HepG2 (cell line): ENCODE measurements around the gene BAHCC1. TPM values are rescaled to one million over a fixed set of nuclear protein-coding genes. Genes with fewer than 3 reads are reported as not detected.

ENCODE experiments used
- ATF7 ChIP-seq, 2 experiments: fragments of 450-650 bp in 1 of 2; sonication (generic) in 1 of 2; formaldehyde crosslinking in 1 of 2; IDR thresholded peaks; 2 replicates each; pipeline versions ENCODE4 v1.4.0 to v1.6.1; 2016 to 2020; ENCODE audit warnings: antibody characterized with exemption in 1 of 2, mild to moderate bottlenecking in 1 of 2, missing genetic modification reagents in 1 of 2
- GTF2F1 ChIP-seq: fragments of 150-350 bp; IDR thresholded peaks from 2 replicates; pipeline ENCODE4 v1.6.1; 2014; ENCODE audit warnings: low read length
- GTF3A ChIP-seq: sonication (generic); formaldehyde crosslinking; conservative IDR thresholded peaks from 2 replicates; pipeline ENCODE4 v1.4.0; 2020; ENCODE audit warnings: mild to moderate bottlenecking, missing genetic modification reagents
- JDP2 ChIP-seq: sonication (generic); formaldehyde crosslinking; IDR thresholded peaks from 2 replicates; pipeline ENCODE4 v1.8.1; 2022; ENCODE audit warnings: missing genetic modification reagents, borderline replicate concordance
- KDM1A ChIP-seq: IDR thresholded peaks from 2 replicates; pipeline ENCODE4 v1.6.1; 2016; ENCODE audit warnings: missing compliant biosample characterization
- KLF6 ChIP-seq: IDR thresholded peaks from 2 replicates; pipeline ENCODE4 v1.8.0; 2016; ENCODE audit warnings: missing biosample characterization, missing genetic modification reagents
- MED1 ChIP-seq: sonication (generic); formaldehyde crosslinking; IDR thresholded peaks from 2 replicates; pipeline ENCODE4 v1.4.0; 2020; ENCODE audit warnings: missing genetic modification reagents
- RAD51 ChIP-seq: fragments of 450-650 bp; IDR thresholded peaks from 2 replicates; pipeline ENCODE4 v1.6.1; 2016; ENCODE audit warnings: borderline replicate concordance
- RBFOX2 ChIP-seq: fragments of 200-400 bp; formaldehyde crosslinking; IDR thresholded peaks from 2 replicates; pipeline ENCODE4 v1.6.1; 2017; ENCODE audit warnings: low read depth, mild to moderate bottlenecking, low read length
- RBM39 ChIP-seq: fragments of 200-400 bp; formaldehyde crosslinking; IDR thresholded peaks from one replicate; pipeline ENCODE4 v1.6.1; 2018; ENCODE audit warnings: antibody characterized with exemption, mild to moderate bottlenecking, low read depth, low read length; ENCODE audit not compliant: poor library complexity, severe bottlenecking
- SALL1 ChIP-seq: sonication (generic); formaldehyde crosslinking; IDR thresholded peaks from 2 replicates; pipeline ENCODE4 v1.8.0; 2022; ENCODE audit warnings: mild to moderate bottlenecking, missing genetic modification reagents
- SIX4 ChIP-seq: sonication (generic); formaldehyde crosslinking; IDR thresholded peaks from 2 replicates; pipeline ENCODE4 v1.4.0; 2020; ENCODE audit warnings: missing genetic modification reagents
- SRSF9 ChIP-seq: fragments of 200-400 bp; formaldehyde crosslinking; IDR thresholded peaks from 2 replicates; pipeline ENCODE4 v1.6.1; 2018; ENCODE audit warnings: borderline replicate concordance, mild to moderate bottlenecking, low read depth, low read length; ENCODE audit not compliant: insufficient read depth, poor library complexity, severe bottlenecking
- ZNF260 ChIP-seq: sonication (generic); formaldehyde crosslinking; IDR thresholded peaks from 2 replicates; pipeline ENCODE4 v1.4.0; 2020; ENCODE audit warnings: missing genetic modification reagents, low read depth, mild to moderate bottlenecking, borderline replicate concordance
- ZNF317 ChIP-seq: sonication (generic); formaldehyde crosslinking; IDR thresholded peaks from 2 replicates; pipeline ENCODE4 v1.5.0; 2020; ENCODE audit warnings: mild to moderate bottlenecking, missing genetic modification reagents
- ZNF569 ChIP-seq: sonication (generic); formaldehyde crosslinking; IDR thresholded peaks from 2 replicates; pipeline ENCODE4 v1.5.0; 2020; ENCODE audit warnings: mild to moderate bottlenecking, missing genetic modification reagents, moderate library complexity, borderline replicate concordance
- ZNF615 ChIP-seq: sonication (generic); formaldehyde crosslinking; IDR thresholded peaks from 2 replicates; pipeline ENCODE4 v1.5.0; 2020; ENCODE audit warnings: mild to moderate bottlenecking, missing genetic modification reagents, borderline replicate concordance
- ZNF660 ChIP-seq: sonication (generic); formaldehyde crosslinking; IDR thresholded peaks from 2 replicates; pipeline ENCODE4 v1.5.1; 2020; ENCODE audit warnings: mild to moderate bottlenecking, low read depth, missing genetic modification reagents, borderline replicate concordance
- polyA plus RNA-seq, 8 experiments: library from polyadenylated mRNA; depleted of rRNA in 3 of 8; stranded (reverse) in 7 of 8; unstranded in 1 of 8; fragments of >200 nt; fragmentation: Illumina TruSeq in 4 of 8; extraction: Trizol in 4 of 8; gene quantifications; 2 replicates each; pipeline versions ENCODE4 v1.2.1 to v1.2.3, GENCODE V29; 2011 to 2016; ENCODE audit warnings: low read depth in 4 of 8, missing spikeins in 1 of 8, mixed read lengths in 1 of 8; ENCODE audit not compliant: insufficient read depth in 1 of 8
- total RNA-seq, 5 experiments: library from RNA; depleted of rRNA; stranded (reverse); fragments of >200 nt; fragmentation: Illumina TruSeq; extraction: Trizol; gene quantifications; 2 replicates each; pipeline ENCODE4 v1.2.3, GENCODE V29; 2016; ENCODE audit warnings: low read depth in 1 of 5
- TF ChIP-seq, protein P1 (sequence below): sonication (generic); formaldehyde crosslinking; IDR thresholded peaks from 2 replicates; pipeline ENCODE4 v1.8.0; 2022; ENCODE audit warnings: mild to moderate bottlenecking, missing genetic modification reagents, moderate library complexity
- TF ChIP-seq, protein P2 (sequence below): sonication (generic); formaldehyde crosslinking; IDR thresholded peaks from 2 replicates; pipeline ENCODE4 v1.5.0; 2020; ENCODE audit warnings: missing genetic modification reagents
- TF ChIP-seq, protein P3 (sequence below): IDR thresholded peaks from 2 replicates; pipeline ENCODE4 v1.6.1; 2016; ENCODE audit warnings: control low read depth
- TF ChIP-seq, protein P4 (sequence below): sonication (generic); formaldehyde crosslinking; IDR thresholded peaks from 2 replicates; pipeline ENCODE4 v1.5.0; 2020; ENCODE audit warnings: mild to moderate bottlenecking, missing genetic modification reagents, moderate library complexity
- TF ChIP-seq, protein P5 (sequence below): sonication (generic); formaldehyde crosslinking; IDR thresholded peaks from 2 replicates; pipeline ENCODE4 v1.4.0; 2020; ENCODE audit warnings: mild to moderate bottlenecking, low read depth, missing genetic modification reagents

The BAHCC1 gene
- total and polyA plus RNA-seq, 2 of the 13 experiments (the other 11 are each of a cell fraction or from before 2014, with no cell fraction given), result 1.4 to 1.7 TPM

DNA sequence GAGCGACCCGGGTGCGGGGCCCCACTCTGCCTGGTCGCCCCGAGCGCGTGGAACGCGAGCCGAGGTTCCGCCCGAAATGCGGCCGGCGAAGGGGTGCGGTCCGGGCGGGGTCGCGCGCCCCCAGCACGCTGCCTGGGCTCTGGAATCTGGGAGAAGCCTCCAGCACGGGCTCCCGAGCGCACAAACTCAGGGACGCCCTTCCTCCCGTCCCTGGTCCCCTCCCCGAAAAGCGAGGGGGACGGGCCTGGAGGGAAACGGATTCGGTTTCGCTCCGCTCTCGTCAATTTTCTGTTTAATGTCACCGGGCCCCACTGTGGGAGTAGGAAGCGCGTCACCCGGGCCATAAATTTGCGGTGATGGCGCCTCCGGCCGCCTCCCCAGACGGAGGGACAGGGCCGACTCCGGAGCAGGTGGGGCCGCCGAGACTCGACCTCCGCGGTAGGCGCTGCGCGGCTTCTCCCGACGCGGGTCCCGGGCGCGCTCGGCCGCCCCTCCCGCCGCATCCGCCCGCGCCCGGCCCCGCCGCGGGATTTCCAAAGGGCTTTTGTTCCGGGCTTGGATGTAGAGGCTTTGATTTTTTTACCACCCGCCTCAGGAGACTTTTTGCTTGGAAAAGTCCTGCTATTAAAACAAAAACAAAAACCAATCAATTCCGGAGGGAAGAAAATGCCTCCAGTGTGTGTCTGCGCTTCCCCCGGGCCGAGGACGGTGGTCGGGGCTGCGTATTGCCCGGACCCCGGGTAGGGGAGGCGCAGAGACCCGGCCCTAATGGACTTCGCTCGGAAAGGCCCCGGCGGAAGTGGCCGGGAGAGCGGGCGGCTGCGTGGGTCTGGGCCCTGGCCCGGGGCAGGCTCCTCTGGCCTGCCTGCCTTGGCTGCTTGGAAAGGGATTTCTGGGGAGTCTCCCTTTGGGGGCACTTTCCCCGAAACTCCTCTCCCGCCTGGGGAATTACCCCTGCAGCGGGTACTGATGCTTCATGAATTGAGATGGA lies 7.9 kb upstream of the BAHCC1 start (continued):
- TF ChIP-seq, protein P1, sequence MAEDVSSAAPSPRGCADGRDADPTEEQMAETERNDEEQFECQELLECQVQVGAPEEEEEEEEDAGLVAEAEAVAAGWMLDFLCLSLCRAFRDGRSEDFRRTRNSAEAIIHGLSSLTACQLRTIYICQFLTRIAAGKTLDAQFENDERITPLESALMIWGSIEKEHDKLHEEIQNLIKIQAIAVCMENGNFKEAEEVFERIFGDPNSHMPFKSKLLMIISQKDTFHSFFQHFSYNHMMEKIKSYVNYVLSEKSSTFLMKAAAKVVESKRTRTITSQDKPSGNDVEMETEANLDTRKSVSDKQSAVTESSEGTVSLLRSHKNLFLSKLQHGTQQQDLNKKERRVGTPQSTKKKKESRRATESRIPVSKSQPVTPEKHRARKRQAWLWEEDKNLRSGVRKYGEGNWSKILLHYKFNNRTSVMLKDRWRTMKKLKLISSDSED (CRISPR knock-in tag), result no peak
- TF ChIP-seq, protein P2, sequence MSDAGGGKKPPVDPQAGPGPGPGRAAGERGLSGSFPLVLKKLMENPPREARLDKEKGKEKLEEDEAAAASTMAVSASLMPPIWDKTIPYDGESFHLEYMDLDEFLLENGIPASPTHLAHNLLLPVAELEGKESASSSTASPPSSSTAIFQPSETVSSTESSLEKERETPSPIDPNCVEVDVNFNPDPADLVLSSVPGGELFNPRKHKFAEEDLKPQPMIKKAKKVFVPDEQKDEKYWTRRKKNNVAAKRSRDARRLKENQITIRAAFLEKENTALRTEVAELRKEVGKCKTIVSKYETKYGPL (CRISPR knock-in tag), result no peak
- TF ChIP-seq, protein P3, sequence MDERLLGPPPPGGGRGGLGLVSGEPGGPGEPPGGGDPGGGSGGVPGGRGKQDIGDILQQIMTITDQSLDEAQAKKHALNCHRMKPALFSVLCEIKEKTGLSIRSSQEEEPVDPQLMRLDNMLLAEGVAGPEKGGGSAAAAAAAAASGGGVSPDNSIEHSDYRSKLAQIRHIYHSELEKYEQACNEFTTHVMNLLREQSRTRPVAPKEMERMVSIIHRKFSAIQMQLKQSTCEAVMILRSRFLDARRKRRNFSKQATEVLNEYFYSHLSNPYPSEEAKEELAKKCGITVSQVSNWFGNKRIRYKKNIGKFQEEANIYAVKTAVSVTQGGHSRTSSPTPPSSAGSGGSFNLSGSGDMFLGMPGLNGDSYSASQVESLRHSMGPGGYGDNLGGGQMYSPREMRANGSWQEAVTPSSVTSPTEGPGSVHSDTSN, result no peak
- TF ChIP-seq ZNF317 (CRISPR knock-in tag), result no peak
- TF ChIP-seq KLF6, result peak; percentile 52; the same call in 1 of the 2 replicates
- TF ChIP-seq JDP2 (CRISPR knock-in tag), result no peak
- TF ChIP-seq SRSF9, result no peak
- no peak for TF ChIP-seq ATF7 (IDR thresholded peaks at IDR 0.05)
- no peak for TF ChIP-seq ATF7 (CRISPR knock-in tag; IDR thresholded peaks at IDR 0.05)
- TF ChIP-seq GTF3A, result no peak
- TF ChIP-seq SALL1 (CRISPR knock-in tag), result no peak; the same call in 1 of the 2 replicates
- no peak for TF ChIP-seq SIX4 (CRISPR knock-in tag)
- no peak for TF ChIP-seq KDM1A
- TF ChIP-seq ZNF260 (CRISPR knock-in tag), result no peak
- TF ChIP-seq ZNF615 (CRISPR knock-in tag), result no peak
- TF ChIP-seq RAD51, result no peak
- no peak for TF ChIP-seq GTF2F1
- TF ChIP-seq RBM39, result peak; percentile 72
- peak; percentile 75 for TF ChIP-seq RBFOX2
- TF ChIP-seq ZNF660, result no peak
- no peak for TF ChIP-seq ZNF569
- TF ChIP-seq, protein P4, sequence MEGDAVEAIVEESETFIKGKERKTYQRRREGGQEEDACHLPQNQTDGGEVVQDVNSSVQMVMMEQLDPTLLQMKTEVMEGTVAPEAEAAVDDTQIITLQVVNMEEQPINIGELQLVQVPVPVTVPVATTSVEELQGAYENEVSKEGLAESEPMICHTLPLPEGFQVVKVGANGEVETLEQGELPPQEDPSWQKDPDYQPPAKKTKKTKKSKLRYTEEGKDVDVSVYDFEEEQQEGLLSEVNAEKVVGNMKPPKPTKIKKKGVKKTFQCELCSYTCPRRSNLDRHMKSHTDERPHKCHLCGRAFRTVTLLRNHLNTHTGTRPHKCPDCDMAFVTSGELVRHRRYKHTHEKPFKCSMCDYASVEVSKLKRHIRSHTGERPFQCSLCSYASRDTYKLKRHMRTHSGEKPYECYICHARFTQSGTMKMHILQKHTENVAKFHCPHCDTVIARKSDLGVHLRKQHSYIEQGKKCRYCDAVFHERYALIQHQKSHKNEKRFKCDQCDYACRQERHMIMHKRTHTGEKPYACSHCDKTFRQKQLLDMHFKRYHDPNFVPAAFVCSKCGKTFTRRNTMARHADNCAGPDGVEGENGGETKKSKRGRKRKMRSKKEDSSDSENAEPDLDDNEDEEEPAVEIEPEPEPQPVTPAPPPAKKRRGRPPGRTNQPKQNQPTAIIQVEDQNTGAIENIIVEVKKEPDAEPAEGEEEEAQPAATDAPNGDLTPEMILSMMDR (CRISPR knock-in tag), result no peak
- no peak for TF ChIP-seq MED1 (CRISPR knock-in tag)
- TF ChIP-seq, protein P5, sequence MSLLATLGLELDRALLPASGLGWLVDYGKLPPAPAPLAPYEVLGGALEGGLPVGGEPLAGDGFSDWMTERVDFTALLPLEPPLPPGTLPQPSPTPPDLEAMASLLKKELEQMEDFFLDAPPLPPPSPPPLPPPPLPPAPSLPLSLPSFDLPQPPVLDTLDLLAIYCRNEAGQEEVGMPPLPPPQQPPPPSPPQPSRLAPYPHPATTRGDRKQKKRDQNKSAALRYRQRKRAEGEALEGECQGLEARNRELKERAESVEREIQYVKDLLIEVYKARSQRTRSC (CRISPR knock-in tag), result no peak
